Pons (tissue), 1 donor: ENCODE data around the gene MGAT4B.

Source experiments
- DNase-seq: peaks from one replicate; pipeline ENCODE4 v3.0.0-alpha.2; 2016; ENCODE audit warnings: low spot score

MGAT4B gene

GRCh38 chr5:179805529-179806249 is 977 bp downstream of the MGAT4B start:
- no peak for DNase-seq

- DNase-seq, result no peak
Measured at GRCh38 chr5:179805070-179805528, 1.6 kb downstream of the MGAT4B start.

GRCh38 chr5:179804555-179804947 is 2.1 kb downstream of the MGAT4B start:
- no peak for DNase-seq

- no peak for DNase-seq
Measured at GRCh38 chr5:179803651-179804554, 2.8 kb downstream of the MGAT4B start.

- DNase-seq, result no peak
Measured at GRCh38 chr5:179802950-179803562, 3.6 kb downstream of the MGAT4B start.

GRCh38 chr5:179802207-179802883 is 4.3 kb downstream of the MGAT4B start:
- no peak for DNase-seq

GRCh38 chr5:179801304-179802206 is 5.1 kb downstream of the MGAT4B start:
- no peak for DNase-seq

- DNase-seq, result no peak
Measured at GRCh38 chr5:179800696-179801201, 5.9 kb downstream of the MGAT4B start.

- no peak for DNase-seq
Measured at GRCh38 chr5:179800071-179800695, 6.5 kb downstream of the MGAT4B start.

- no peak for DNase-seq
Measured at GRCh38 chr5:179799644-179799973, 7.1 kb downstream of the MGAT4B start.

GRCh38 chr5:179798771-179799643 is 7.7 kb downstream of the MGAT4B start:
- no peak for DNase-seq

GRCh38 chr5:179798144-179798770 is 8.4 kb downstream of the MGAT4B start:
- no peak for DNase-seq

GRCh38 chr5:179797741-179798140 is 8.9 kb downstream of the MGAT4B start:
- DNase-seq, result no peak

GRCh38 chr5:179796877-179797608 is 9.6 kb downstream of the MGAT4B start:
- no peak for DNase-seq

- no peak for DNase-seq
Measured at GRCh38 chr5:179795863-179796833, 10.5 kb downstream of the MGAT4B start.

- DNase-seq, result no peak
Measured at GRCh38 chr5:179795049-179795862, 11.4 kb downstream of the MGAT4B start.
